ENCODE measurements around the gene ASTE1.
"Not testable (repeated sequence)": the region's sequence is repeated elsewhere in the genome, so short reads cannot be mapped to it uniquely, and the experiment has no call there.

The ASTE1 gene

GRCh38 chr3:131026321-131027151 is at the start of gene ASTE1, which contains the start of gene NEK11:
ASTE1 (minus strand) TSS chr3:131026825; CDS start chr3:131025306, 1,519 bp downstream.
NEK11 (plus strand) TSS chr3:131026877; CDS start chr3:131029709, 2,832 bp downstream.
- DNase-seq, result peak; percentile 63 to 90

- DNase-seq, result no peak
These were observed 49.2 kb upstream of the ASTE1 start for GRCh38 chr3:131075632-131076328.

- no peak for DNase-seq
These were observed 46.2 kb upstream of the ASTE1 start for GRCh38 chr3:131072845-131073244.

- no peak for DNase-seq
These were observed 45.5 kb upstream of the ASTE1 start for GRCh38 chr3:131072099-131072559.

- DNase-seq, result no peak
These were observed 41.4 kb upstream of the ASTE1 start for GRCh38 chr3:131067983-131068382.

- DNase-seq, result peak in 1 of 2 experiments; percentile 6
These were observed 26.6 kb upstream of the ASTE1 start for GRCh38 chr3:131053043-131053859.

GRCh38 chr3:131050001-131050400 is 23.4 kb upstream of the ASTE1 start:
- DNase-seq, result no peak

- no peak for DNase-seq
These were observed 21.4 kb upstream of the ASTE1 start for GRCh38 chr3:131048030-131048429.

GRCh38 chr3:131047582-131047981 is 21.0 kb upstream of the ASTE1 start:
- peak in 1 of 2 experiments; percentile 8 for DNase-seq

GRCh38 chr3:131042271-131042985 is 15.8 kb upstream of the ASTE1 start:
- DNase-seq, result not testable (repeated sequence)

GRCh38 chr3:131038326-131038725 is 11.7 kb upstream of the ASTE1 start:
- no peak for DNase-seq

GRCh38 chr3:131036986-131037385 is 10.4 kb upstream of the ASTE1 start:
- DNase-seq, result no peak

- no peak for DNase-seq
These were observed 9.7 kb upstream of the ASTE1 start for GRCh38 chr3:131036200-131036816.

- peak; percentile 17 to 43 for DNase-seq
These were observed 7.0 kb upstream of the ASTE1 start for GRCh38 chr3:131033480-131034080.

GRCh38 chr3:131031660-131032059 is 5.0 kb upstream of the ASTE1 start:
- DNase-seq, result no peak

- no peak for DNase-seq
These were observed 2.2 kb upstream of the ASTE1 start for GRCh38 chr3:131028844-131029243.

- no peak for DNase-seq
These were observed 1.1 kb downstream of the ASTE1 start for GRCh38 chr3:131025539-131025938.

- no peak for DNase-seq
These were observed 6.4 kb downstream of the ASTE1 start for GRCh38 chr3:131020122-131020693.

- no peak for DNase-seq
These were observed 7.7 kb downstream of the ASTE1 start for GRCh38 chr3:131018970-131019369.

- no peak for DNase-seq
These were observed 16.9 kb downstream of the ASTE1 start for GRCh38 chr3:131009698-131010097.

- no peak for DNase-seq
These were observed 18.3 kb downstream of the ASTE1 start for GRCh38 chr3:131008326-131008725.
